Loucy (cell line): ENCODE measurements around the gene INPP5J.

ENCODE experiments used
- CTCF ChIP-seq: fragments of 200-600 bp; sonication (generic); conservative IDR thresholded peaks from 2 replicates; pipeline ENCODE4 v1.5.1; 2014; ENCODE audit warnings: mild to moderate bottlenecking, antibody characterized with exemption, low read length
- EZH2phosphoT487 ChIP-seq: fragments of 200-600 bp; IDR thresholded peaks from 2 replicates; pipeline ENCODE4 v1.6.1; 2018; ENCODE audit warnings: antibody characterized with exemption, mild to moderate bottlenecking, moderate library complexity, borderline replicate concordance

GRCh38 chr22:31080164-31080847, 42.5 kb upstream of the INPP5J start:
- TF ChIP-seq CTCF (no peak), EZH2phosphoT487 (no peak)
